SK-N-SH (cell line): Measurements from ENCODE around the gene CUEDC2.

Experiments used
- CTCF ChIP-seq: fragments of 200-600 bp; sonication (generic); IDR thresholded peaks from 2 replicates; pipeline ENCODE4 v1.6.1; 2017; ENCODE audit warnings: antibody characterized with exemption, mild to moderate bottlenecking, moderate library complexity
- EP300 ChIP-seq, 2 experiments: IDR thresholded peaks; 2 replicates each; pipeline versions ENCODE4 v1.4.0 to v1.6.1; 2012; ENCODE audit warnings: borderline replicate concordance in 1 of 2, low read depth in 1 of 2, low read length in 1 of 2
- MAX ChIP-seq: IDR thresholded peaks from 2 replicates; pipeline ENCODE4 v1.4.0; 2012; ENCODE audit warnings: low read depth
- NRF1 ChIP-seq: IDR thresholded peaks from 2 replicates; pipeline ENCODE4 v1.6.1; 2012; ENCODE audit warnings: low read depth, mild to moderate bottlenecking, low read length
- POLR2AphosphoS5 ChIP-seq: IDR thresholded peaks from 2 replicates; pipeline ENCODE4 v1.6.1; 2012; ENCODE audit warnings: low read depth, low read length
- RXRA ChIP-seq: IDR thresholded peaks from 2 replicates; pipeline ENCODE4 v1.4.0; 2012; ENCODE audit warnings: low read depth, mild to moderate bottlenecking, borderline replicate concordance

- no peak for TF ChIP-seq CTCF
- no peak for TF ChIP-seq POLR2AphosphoS5
- no peak for TF ChIP-seq RXRA
- no peak for TF ChIP-seq NRF1
- TF ChIP-seq MAX = no peak
- TF ChIP-seq EP300 (IDR thresholded peaks at IDR 0.05; ENCODE audit: borderline replicate concordance in 1 of 2, low read depth in 1 of 2, low read length in 1 of 2) = no peak
These were observed 49.5 kb downstream of the CUEDC2 start for GRCh38 chr10:102382871-102383270.
